ENCODE results near the gene CNTF.

GRCh38 chr11:58654908-58655296 is 32.4 kb downstream of the CNTF start:
- TF ChIP-seq, protein P1, sequence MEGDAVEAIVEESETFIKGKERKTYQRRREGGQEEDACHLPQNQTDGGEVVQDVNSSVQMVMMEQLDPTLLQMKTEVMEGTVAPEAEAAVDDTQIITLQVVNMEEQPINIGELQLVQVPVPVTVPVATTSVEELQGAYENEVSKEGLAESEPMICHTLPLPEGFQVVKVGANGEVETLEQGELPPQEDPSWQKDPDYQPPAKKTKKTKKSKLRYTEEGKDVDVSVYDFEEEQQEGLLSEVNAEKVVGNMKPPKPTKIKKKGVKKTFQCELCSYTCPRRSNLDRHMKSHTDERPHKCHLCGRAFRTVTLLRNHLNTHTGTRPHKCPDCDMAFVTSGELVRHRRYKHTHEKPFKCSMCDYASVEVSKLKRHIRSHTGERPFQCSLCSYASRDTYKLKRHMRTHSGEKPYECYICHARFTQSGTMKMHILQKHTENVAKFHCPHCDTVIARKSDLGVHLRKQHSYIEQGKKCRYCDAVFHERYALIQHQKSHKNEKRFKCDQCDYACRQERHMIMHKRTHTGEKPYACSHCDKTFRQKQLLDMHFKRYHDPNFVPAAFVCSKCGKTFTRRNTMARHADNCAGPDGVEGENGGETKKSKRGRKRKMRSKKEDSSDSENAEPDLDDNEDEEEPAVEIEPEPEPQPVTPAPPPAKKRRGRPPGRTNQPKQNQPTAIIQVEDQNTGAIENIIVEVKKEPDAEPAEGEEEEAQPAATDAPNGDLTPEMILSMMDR (IDR thresholded peaks at IDR 0.05) = no peak
- TF ChIP-seq POLR2A (IDR thresholded peaks at IDR 0.05) = no peak
